Stimulated activated CD4-positive, alpha-beta T cell treated with anti-CD3 and anti-CD28 coated beads, Interleukin-15, amount 100 ng/mL, for 48 hours (primary cell): ENCODE results near the gene RBM6.

ENCODE experiments used
- DNase-seq, 2 donors: peaks; one replicate each; pipeline ENCODE4 v3.0.0-alpha.2; 2020; ENCODE audit warnings: low read depth in 2 of 2

RBM6 gene

GRCh38 chr3:50089609-50089945, 149.6 kb downstream of the RBM6 start:
- DNase-seq = peak in 1 of 2 donors; percentile 7

GRCh38 chr3:50090984-50091383, 151.0 kb downstream of the RBM6 start:
- no peak for DNase-seq

- no peak for DNase-seq
These were observed 155.5 kb downstream of the RBM6 start for GRCh38 chr3:50095352-50095998.

GRCh38 chr3:50100386-50100785, 160.4 kb downstream of the RBM6 start:
- DNase-seq = no peak

- no peak for DNase-seq
These were observed 161.3 kb downstream of the RBM6 start for GRCh38 chr3:50100956-50101845.

GRCh38 chr3:50102558-50102957, 162.6 kb downstream of the RBM6 start:
- no peak for DNase-seq

- no peak for DNase-seq
These were observed 171.8 kb downstream of the RBM6 start for GRCh38 chr3:50111757-50112156.

GRCh38 chr3:50112462-50112861, 172.5 kb downstream of the RBM6 start:
- DNase-seq = no peak

- no peak for DNase-seq
These were observed 177.2 kb downstream of the RBM6 start for GRCh38 chr3:50117120-50117519.

- no peak for DNase-seq
These were observed 178.3 kb downstream of the RBM6 start for GRCh38 chr3:50118237-50118636.

- no peak for DNase-seq
These were observed 179.8 kb downstream of the RBM6 start for GRCh38 chr3:50119786-50120185.

GRCh38 chr3:50120364-50121071, 180.6 kb downstream of the RBM6 start:
- DNase-seq = no peak

- peak; percentile 28 to 57 for DNase-seq
These were observed 181.4 kb downstream of the RBM6 start for GRCh38 chr3:50121072-50122032.

- DNase-seq = no peak
These were observed 182.1 kb downstream of the RBM6 start for GRCh38 chr3:50122071-50122470.

- DNase-seq = no peak
These were observed 182.9 kb downstream of the RBM6 start for GRCh38 chr3:50122661-50123391.

GRCh38 chr3:50123394-50124051, 183.6 kb downstream of the RBM6 start:
- no peak for DNase-seq

- no peak for DNase-seq
These were observed 184.3 kb downstream of the RBM6 start for GRCh38 chr3:50124052-50124799.

GRCh38 chr3:50124800-50125178, 184.8 kb downstream of the RBM6 start:
- no peak for DNase-seq

GRCh38 chr3:50125541-50126286, 185.8 kb downstream of the RBM6 start:
- DNase-seq = no peak
